ENCODE data around the gene SAA2.
"Not testable (repeated sequence)": the region's sequence is repeated elsewhere in the genome, so short reads cannot be mapped to it uniquely, and the experiment has no call there.

SAA2 gene

DNA sequence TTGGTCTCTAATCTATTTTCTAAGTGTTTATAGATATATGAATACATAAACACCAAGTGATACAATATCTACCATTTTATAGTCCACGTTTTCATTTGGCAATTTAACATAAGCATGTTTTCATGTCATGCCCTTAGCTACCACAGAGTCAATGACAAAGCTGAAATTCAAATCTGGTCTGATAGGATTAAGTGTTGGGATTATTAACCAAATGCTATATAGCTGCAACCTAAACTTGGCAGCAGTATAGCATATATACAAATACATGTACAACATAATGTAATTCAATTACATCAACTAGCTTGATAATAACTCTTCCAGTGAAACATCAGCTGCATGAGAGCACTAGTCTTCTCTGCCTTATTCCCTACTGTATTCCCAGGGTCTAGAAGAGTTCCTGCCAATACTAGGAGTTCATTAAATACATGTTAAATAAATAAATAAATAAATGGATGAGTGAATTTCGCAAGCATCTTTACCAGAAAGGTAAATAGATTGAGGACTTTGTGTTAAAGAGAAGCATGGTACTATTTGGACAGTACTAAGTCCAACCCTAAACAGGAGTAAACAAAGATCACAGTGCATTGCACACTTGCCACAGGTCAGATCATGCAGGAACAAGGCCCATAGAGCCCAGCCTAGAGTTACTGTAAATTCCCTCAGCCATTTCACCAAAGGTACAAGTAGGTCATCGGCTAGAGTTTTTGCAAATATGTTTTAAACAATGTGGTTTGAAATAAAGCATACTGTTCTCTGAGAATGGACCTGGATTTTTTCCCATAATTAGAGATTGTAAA, 24.7 kb downstream of the SAA2 start:
- no peaks in the 10 kb centered on the region for H3K36me3 ChIP-seq (ENCODE audit: control insufficient read depth in 1 of 2, insufficient read depth in 2 of 2, low read length in 2 of 2)
- H3K4me1 ChIP-seq (ENCODE audit: control insufficient read depth in 1 of 2, insufficient read depth in 2 of 2, low read length in 2 of 2) = no peaks in the 10 kb centered on the region
- H3K27me3 ChIP-seq (ENCODE audit: low read depth, low read length) = no peaks in the 10 kb centered on the region
- no peak overlapping the region for H3K27ac ChIP-seq (ENCODE audit: low read length)
- no peaks in the 10 kb centered on the region for H3K9me3 ChIP-seq (ENCODE audit: control insufficient read depth in 1 of 2, low read length in 2 of 2)
- no peak overlapping the region for H3K4me3 ChIP-seq (ENCODE audit: low read depth in 1 of 2, low read length in 2 of 2)

DNA sequence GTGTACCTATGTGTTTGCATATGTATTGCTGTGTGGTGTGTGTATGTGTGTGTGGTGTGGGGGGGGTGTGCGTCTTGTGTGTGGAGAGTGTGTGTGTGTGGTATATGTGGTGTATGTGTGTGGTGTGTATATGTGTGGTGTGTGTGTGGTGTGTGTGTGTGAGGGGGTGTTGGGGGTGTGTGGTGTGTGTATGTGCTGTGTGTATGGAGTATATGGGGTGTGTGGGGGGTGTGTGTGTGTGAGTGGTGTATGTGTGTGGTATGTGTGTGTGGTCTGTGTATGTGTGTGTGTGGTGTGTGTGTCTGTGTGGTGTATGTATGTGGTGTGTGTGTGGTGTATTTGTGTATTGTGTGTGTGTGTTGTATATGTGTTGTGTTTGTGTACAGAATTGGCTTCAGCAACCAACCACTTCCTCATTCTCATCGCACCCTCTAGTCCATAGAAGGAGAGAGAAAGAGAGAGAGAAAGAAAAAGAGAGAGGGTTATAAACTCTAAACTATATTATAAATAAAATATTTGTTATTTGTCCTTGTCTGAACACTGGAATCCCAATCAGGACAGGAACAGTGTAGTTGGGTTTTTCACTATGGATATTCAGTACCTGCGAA, 25.6 kb downstream of the SAA2 start:
- Histone ChIP-seq H3K4me3 (ENCODE audit: low read depth in 1 of 2, low read length in 2 of 2) (no peak overlapping the region), H3K36me3 (ENCODE audit: control insufficient read depth in 1 of 2, insufficient read depth in 2 of 2, low read length in 2 of 2) (no peaks in the 10 kb centered on the region), H3K27ac (ENCODE audit: low read length) (no peak overlapping the region), H3K4me1 (ENCODE audit: control insufficient read depth in 1 of 2, insufficient read depth in 2 of 2, low read length in 2 of 2) (no peaks in the 10 kb centered on the region), H3K9me3 (ENCODE audit: control insufficient read depth in 1 of 2, low read length in 2 of 2) (no peaks in the 10 kb centered on the region), H3K27me3 (ENCODE audit: low read depth, low read length) (no peaks in the 10 kb centered on the region)

DNA sequence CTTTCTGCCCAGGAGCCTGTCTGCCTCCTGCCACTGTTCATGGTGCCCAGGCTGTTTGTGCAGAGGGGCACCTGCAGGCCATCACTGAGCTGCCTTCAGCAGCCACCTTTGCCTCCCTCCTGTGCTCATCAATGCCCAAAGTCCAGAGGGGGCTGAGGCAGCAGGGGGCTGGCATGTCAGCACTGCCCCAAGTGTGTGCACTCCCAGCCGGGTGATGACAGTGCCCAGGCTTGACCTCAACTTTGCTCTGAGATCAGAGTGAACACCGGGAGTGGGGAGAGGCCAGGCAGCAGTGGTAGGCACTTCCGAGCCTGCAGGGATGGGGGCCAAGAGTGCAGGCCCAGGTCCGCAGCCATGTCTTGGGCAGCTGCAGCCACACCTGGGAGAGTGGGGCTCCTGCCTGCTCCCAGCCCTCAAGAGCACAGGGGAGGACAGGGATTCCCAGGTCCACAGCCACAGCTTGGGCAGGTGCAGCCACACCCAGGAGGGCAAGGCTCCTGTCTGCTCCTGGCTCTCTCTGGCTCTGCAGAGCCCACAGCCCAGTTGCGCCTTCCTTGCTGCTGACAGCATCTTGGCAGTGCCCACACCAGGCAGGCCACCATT, 27.1 kb downstream of the SAA2 start:
- Histone ChIP-seq H3K4me1 (ENCODE audit: control insufficient read depth in 1 of 2, insufficient read depth in 2 of 2, low read length in 2 of 2) (no peaks in the 10 kb centered on the region), H3K9me3 (ENCODE audit: control insufficient read depth in 1 of 2, low read length in 2 of 2) (no peaks in the 10 kb centered on the region), H3K4me3 (ENCODE audit: low read depth in 1 of 2, low read length in 2 of 2) (no peak overlapping the region), H3K27ac (ENCODE audit: low read length) (no peak overlapping the region), H3K36me3 (ENCODE audit: control insufficient read depth in 1 of 2, insufficient read depth in 2 of 2, low read length in 2 of 2) (no peaks in the 10 kb centered on the region), H3K27me3 (ENCODE audit: low read depth, low read length) (no peaks in the 10 kb centered on the region)

DNA sequence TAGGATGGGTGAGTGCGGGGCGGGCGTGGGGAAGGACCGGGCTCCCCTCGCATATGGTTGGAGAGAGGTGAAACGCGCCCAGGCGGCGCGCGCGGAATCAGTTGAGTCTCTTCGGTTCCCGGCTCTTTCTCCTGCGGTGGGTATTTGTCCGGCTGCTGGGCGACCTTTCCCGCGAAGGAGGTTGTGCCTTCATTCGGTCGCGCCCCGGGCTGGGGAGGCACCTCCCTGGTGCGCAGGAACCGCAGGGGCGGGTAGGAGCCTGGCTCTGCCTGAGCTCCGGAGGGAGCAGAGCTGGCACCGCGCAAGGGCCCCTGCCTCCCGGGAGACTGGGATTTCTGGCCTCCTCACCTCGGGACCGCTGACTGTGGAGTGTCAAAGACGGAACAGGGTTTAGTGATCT, 39.4 kb downstream of the SAA2 start:
- Histone ChIP-seq H3K27me3 (ENCODE audit: low read depth, low read length) (no peaks in the 10 kb centered on the region), H3K4me3 (ENCODE audit: low read depth in 1 of 2, low read length in 2 of 2) (no peak overlapping the region), H3K9me3 (ENCODE audit: control insufficient read depth in 1 of 2, low read length in 2 of 2) (no peaks in the 10 kb centered on the region), H3K4me1 (ENCODE audit: control insufficient read depth in 1 of 2, insufficient read depth in 2 of 2, low read length in 2 of 2) (no peaks in the 10 kb centered on the region), H3K36me3 (ENCODE audit: control insufficient read depth in 1 of 2, insufficient read depth in 2 of 2, low read length in 2 of 2) (no peaks in the 10 kb centered on the region), H3K27ac (ENCODE audit: low read length) (no peak overlapping the region)

DNA sequence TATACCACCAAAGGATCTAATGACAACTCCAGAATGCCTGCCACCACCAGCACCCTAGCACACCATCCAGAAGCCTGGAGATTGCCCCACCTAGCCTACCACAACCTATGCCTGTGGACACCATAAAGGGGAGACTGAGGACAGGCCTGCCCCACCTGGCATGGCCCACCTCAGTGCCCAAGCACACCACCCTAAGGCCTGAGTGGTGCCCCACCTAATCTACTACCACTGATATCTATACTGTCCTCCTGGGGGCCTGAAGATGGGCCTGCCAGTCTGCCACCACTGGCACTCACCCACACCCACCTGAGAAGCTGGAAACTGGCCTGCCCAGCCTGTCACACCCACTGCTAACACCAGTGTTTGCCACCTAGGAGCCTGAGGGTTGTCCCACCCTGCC, 43.7 kb downstream of the SAA2 start:
- Histone ChIP-seq H3K36me3 (ENCODE audit: control insufficient read depth in 1 of 2, insufficient read depth in 2 of 2, low read length in 2 of 2) (no peaks in the 10 kb centered on the region), H3K27me3 (ENCODE audit: low read depth, low read length) (no peaks in the 10 kb centered on the region), H3K4me3 (ENCODE audit: low read depth in 1 of 2, low read length in 2 of 2) (no peak overlapping the region), H3K4me1 (ENCODE audit: control insufficient read depth in 1 of 2, insufficient read depth in 2 of 2, low read length in 2 of 2) (no peaks in the 10 kb centered on the region), H3K27ac (ENCODE audit: low read length) (no peak overlapping the region), H3K9me3 (ENCODE audit: control insufficient read depth in 1 of 2, low read length in 2 of 2) (no peaks in the 10 kb centered on the region)

DNA sequence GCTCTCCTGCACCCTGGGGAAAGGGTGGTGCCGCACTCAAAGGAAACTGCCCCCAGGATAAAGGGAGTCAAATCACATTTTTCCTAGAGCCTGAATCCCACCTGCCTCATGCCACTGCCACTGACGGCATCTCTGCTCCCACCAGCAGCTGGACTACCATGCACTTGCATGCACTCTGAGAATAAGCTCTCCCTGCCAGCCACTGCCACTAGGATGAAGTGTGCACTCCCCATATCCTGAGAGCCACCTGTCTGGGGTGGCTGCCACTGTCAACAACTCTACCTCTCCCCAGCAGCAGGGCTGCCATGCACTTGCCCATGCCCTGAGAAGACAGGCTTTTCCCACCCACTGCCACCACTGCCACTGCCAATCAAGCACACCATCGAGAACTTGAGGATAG, 44.2 kb downstream of the SAA2 start:
- Histone ChIP-seq H3K27ac (ENCODE audit: low read length) (no peak overlapping the region), H3K27me3 (ENCODE audit: low read depth, low read length) (no peaks in the 10 kb centered on the region), H3K4me3 (ENCODE audit: low read depth in 1 of 2, low read length in 2 of 2) (no peak overlapping the region), H3K36me3 (ENCODE audit: control insufficient read depth in 1 of 2, insufficient read depth in 2 of 2, low read length in 2 of 2) (no peaks in the 10 kb centered on the region), H3K9me3 (ENCODE audit: control insufficient read depth in 1 of 2, low read length in 2 of 2) (no peaks in the 10 kb centered on the region), H3K4me1 (ENCODE audit: control insufficient read depth in 1 of 2, insufficient read depth in 2 of 2, low read length in 2 of 2) (no peaks in the 10 kb centered on the region)

DNA sequence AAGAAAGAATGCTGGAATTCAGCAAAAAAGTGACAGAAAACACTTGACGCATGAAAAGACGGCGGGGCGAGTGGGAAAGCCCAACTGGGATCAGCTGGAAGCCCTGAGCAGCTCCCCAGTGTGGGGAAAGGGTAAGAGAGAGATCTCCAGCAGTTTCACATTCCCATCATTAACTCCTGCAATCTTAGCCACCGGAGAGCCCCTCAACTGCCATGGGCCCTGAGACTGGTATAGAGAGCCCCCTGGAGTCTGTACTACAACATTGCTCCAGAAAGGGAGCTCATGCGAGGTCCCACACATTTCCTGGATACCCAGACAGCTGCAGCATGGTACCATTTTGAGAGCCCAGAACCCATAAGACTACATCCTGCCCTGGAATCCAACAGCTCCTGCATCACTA, 44.7 kb downstream of the SAA2 start:
- H3K9me3 ChIP-seq (ENCODE audit: control insufficient read depth in 1 of 2, low read length in 2 of 2) = no peaks in the 10 kb centered on the region
- H3K4me1 ChIP-seq (ENCODE audit: control insufficient read depth in 1 of 2, insufficient read depth in 2 of 2, low read length in 2 of 2) = no peaks in the 10 kb centered on the region
- H3K36me3 ChIP-seq (ENCODE audit: control insufficient read depth in 1 of 2, insufficient read depth in 2 of 2, low read length in 2 of 2) = no peaks in the 10 kb centered on the region
- H3K27ac ChIP-seq (ENCODE audit: low read length) = no peak overlapping the region
- no peak overlapping the region for H3K4me3 ChIP-seq (ENCODE audit: low read depth in 1 of 2, low read length in 2 of 2)
- no peaks in the 10 kb centered on the region for H3K27me3 ChIP-seq (ENCODE audit: low read depth, low read length)

DNA sequence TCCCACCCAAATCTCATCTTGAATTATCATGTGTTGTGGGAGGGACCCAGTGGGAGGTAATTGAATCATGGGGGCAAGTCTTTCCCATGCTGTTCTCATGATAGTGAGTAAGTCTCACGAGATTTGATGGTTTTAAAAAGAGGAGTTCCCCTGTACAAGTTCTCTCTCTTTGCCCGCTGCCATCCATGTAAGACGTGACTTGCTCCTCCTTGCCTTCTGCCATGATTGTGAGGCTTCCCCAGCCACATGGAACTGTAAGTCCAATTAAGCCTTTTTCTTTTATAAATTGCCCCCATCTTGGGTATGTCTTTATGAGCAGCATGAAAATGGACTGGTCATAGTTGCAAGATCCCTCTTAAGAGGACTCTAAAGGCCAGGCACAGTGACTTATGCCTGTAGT, 50.7 kb downstream of the SAA2 start:
- H3K27me3 ChIP-seq (ENCODE audit: low read depth, low read length); H3K27ac ChIP-seq (ENCODE audit: low read length); H3K4me1 ChIP-seq (ENCODE audit: control insufficient read depth in 1 of 2, insufficient read depth in 2 of 2, low read length in 2 of 2); H3K4me3 ChIP-seq (ENCODE audit: low read depth in 1 of 2, low read length in 2 of 2); H3K9me3 ChIP-seq (ENCODE audit: control insufficient read depth in 1 of 2, low read length in 2 of 2); H3K36me3 ChIP-seq (ENCODE audit: control insufficient read depth in 1 of 2, insufficient read depth in 2 of 2, low read length in 2 of 2): not testable (repeated sequence)

DNA sequence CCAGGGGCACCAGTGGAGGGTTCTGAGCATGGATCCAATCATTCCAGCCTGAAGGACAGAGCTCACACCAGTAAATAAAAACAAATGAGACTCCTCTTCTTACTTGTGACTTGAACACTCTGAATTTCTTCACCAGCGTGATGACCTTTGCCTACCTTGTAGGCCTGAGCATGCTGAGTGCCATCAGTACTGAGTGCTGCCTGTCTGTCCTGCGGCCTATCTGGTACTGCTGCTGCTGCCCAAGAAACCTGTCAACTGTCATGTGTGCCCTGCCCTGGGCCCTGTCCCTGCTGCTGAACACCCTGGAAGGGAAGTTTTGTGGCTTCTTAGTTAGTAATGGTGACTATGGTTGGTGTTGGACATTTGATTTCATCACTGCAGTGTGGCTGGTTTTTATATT, 51.9 kb downstream of the SAA2 start:
- H3K9me3 ChIP-seq (ENCODE audit: control insufficient read depth in 1 of 2, low read length in 2 of 2) = no peaks in the 10 kb centered on the region
- H3K27me3 ChIP-seq (ENCODE audit: low read depth, low read length) = no peaks in the 10 kb centered on the region
- H3K4me1 ChIP-seq (ENCODE audit: control insufficient read depth in 1 of 2, insufficient read depth in 2 of 2, low read length in 2 of 2) = no peaks in the 10 kb centered on the region
- no peak overlapping the region for H3K27ac ChIP-seq (ENCODE audit: low read length)
- no peaks in the 10 kb centered on the region for H3K36me3 ChIP-seq (ENCODE audit: control insufficient read depth in 1 of 2, insufficient read depth in 2 of 2, low read length in 2 of 2)
- H3K4me3 ChIP-seq (ENCODE audit: low read depth in 1 of 2, low read length in 2 of 2) = no peak overlapping the region

All from muscle layer of duodenum (tissue), 2 donors.